Inferior parietal cortex (tissue), 1 donor: ENCODE measurements around the gene ARID3C.

Experiments used
- DNase-seq: peaks from one replicate; pipeline ENCODE4 v3.0.0-alpha.2; 2016; ENCODE audit errors: extremely low spot score

ARID3C gene

GRCh38 chr9:34577400-34578240, 51.2 kb downstream of the ARID3C start:
- DNase-seq: no peak

- no peak for DNase-seq
Measured at GRCh38 chr9:34576597-34577399, 52.1 kb downstream of the ARID3C start.

- no peak for DNase-seq
Measured at GRCh38 chr9:34575862-34576596, 52.8 kb downstream of the ARID3C start.

GRCh38 chr9:34575241-34575640, 53.6 kb downstream of the ARID3C start:
- DNase-seq: no peak

- no peak for DNase-seq
Measured at GRCh38 chr9:34574571-34574970, 54.3 kb downstream of the ARID3C start.

GRCh38 chr9:34573599-34574325, 55.1 kb downstream of the ARID3C start:
- DNase-seq: no peak

GRCh38 chr9:34572628-34573027, 56.2 kb downstream of the ARID3C start:
- DNase-seq: no peak

GRCh38 chr9:34572092-34572491, 56.8 kb downstream of the ARID3C start:
- no peak for DNase-seq

- no peak for DNase-seq
Measured at GRCh38 chr9:34571481-34571810, 57.4 kb downstream of the ARID3C start.
